ENCODE results near the gene LNX2.

DNA sequence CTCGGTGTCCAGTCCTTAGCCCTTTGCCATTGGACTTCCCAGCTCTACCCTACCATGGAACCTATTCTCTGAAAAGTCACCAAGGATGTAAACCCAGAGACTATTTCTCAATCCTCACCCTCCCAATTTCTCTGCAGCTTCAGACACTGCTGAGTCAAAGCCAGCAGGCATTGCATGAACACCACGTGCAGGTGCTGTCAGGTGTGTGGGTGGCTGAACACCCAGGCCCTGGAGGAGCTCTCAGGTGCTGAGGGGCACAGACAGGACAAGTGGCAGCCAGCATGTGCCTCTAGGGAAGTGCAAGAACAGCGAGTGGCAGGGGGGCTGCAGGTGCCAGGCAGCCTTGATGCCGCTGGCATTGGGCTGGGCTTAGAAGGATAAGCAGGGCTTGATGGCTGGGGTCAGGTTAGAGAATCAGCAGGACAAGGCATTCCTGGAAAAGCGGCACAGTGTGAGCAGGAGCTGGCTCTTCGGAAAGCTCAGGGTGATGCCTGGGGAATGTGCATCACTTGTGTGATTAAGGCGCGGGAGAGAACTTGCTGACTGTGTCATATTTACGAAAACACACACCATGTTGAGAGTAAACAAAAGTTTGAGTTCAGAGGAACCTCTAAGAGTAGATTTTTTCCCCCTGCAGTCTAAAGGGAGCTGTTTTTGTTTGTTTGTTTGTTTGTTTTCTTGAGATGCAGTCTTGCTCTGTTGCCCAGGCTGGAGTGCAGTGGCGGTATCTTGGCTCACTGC, 83.8 kb downstream of the LNX2 start:
- TF ChIP-seq, protein P1, sequence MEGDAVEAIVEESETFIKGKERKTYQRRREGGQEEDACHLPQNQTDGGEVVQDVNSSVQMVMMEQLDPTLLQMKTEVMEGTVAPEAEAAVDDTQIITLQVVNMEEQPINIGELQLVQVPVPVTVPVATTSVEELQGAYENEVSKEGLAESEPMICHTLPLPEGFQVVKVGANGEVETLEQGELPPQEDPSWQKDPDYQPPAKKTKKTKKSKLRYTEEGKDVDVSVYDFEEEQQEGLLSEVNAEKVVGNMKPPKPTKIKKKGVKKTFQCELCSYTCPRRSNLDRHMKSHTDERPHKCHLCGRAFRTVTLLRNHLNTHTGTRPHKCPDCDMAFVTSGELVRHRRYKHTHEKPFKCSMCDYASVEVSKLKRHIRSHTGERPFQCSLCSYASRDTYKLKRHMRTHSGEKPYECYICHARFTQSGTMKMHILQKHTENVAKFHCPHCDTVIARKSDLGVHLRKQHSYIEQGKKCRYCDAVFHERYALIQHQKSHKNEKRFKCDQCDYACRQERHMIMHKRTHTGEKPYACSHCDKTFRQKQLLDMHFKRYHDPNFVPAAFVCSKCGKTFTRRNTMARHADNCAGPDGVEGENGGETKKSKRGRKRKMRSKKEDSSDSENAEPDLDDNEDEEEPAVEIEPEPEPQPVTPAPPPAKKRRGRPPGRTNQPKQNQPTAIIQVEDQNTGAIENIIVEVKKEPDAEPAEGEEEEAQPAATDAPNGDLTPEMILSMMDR (IDR thresholded peaks at IDR 0.05): no peak
- TF ChIP-seq EZH2 (IDR thresholded peaks at IDR 0.05; ENCODE audit: borderline replicate concordance, insufficient read depth, low read depth, low read length, poor library complexity, severe bottlenecking): no peak
